ENCODE results near the gene TOB1. TPM values are rescaled to one million over a fixed set of nuclear protein-coding genes. Genes with fewer than 3 reads are reported as not detected.

The TOB1 gene
- total and polyA plus RNA-seq, 2 of the 4 experiments (the other 2 are of a cell fraction) = 4.3 to 9.0 TPM

- Histone ChIP-seq H3K18ac (ENCODE audit: low read depth, low read length) (no peak overlapping the region), H3K36me3 (ENCODE audit: control insufficient read depth, insufficient read depth, low read length) (no peaks in the 10 kb centered on the region), H3K23ac (ENCODE audit: low read depth, low read length) (no peak overlapping the region), H4K5ac (ENCODE audit: low read depth, low read length) (no peak overlapping the region), H2BK20ac (ENCODE audit: low read depth, low read length) (no peak overlapping the region), H3K14ac (replicated peaks; ENCODE audit: low read depth, low read length) (no peak overlapping the region), H2BK120ac (ENCODE audit: low read depth, low read length) (no peak overlapping the region), H3K79me1 (ENCODE audit: low read depth in 1 of 2, low read length in 2 of 2) (no peaks in the 10 kb centered on the region), H3K4me1 (ENCODE audit: control insufficient read depth, insufficient read depth, low read length) (no peaks in the 10 kb centered on the region), H2AK9ac (replicated peaks; ENCODE audit: low read depth, low read length, poor library complexity) (no peak overlapping the region), H3K27me3 (ENCODE audit: control insufficient read depth, insufficient read depth, low read length) (peaks cover 19% of the 10 kb centered on the region), H4K91ac (ENCODE audit: insufficient read depth, low read depth, low read length) (no peak overlapping the region), H2BK5ac (ENCODE audit: low read depth, low read length, poor library complexity, severe bottlenecking) (no peak overlapping the region), H3K9me3 (ENCODE audit: control insufficient read depth, insufficient read depth, low read length) (no peaks in the 10 kb centered on the region), H4K20me1 (ENCODE audit: insufficient read depth, low read length) (no peaks in the 10 kb centered on the region), H2AK5ac (ENCODE audit: low read depth, low read length) (no peak overlapping the region), H4K8ac (ENCODE audit: low read depth in 2 of 2, low read length in 2 of 2) (no peak overlapping the region), H3K9me1 (ENCODE audit: insufficient read depth, low read length) (no peaks in the 10 kb centered on the region), H3K56ac (ENCODE audit: extremely low read depth, insufficient read depth, low read length) (no peak overlapping the region), H3K4me3 (ENCODE audit: insufficient read depth, low read depth, low read length) (no peak overlapping the region), H3K4ac (ENCODE audit: low read depth, low read length) (no peak overlapping the region), H3K27ac (ENCODE audit: insufficient read depth, low read length) (no peak overlapping the region), H2AFZ (replicated peaks; ENCODE audit: low read length, poor library complexity) (no peak overlapping the region), H3K4me2 (ENCODE audit: low read depth, low read length) (no peak overlapping the region), H3K9ac (ENCODE audit: low read depth, low read length) (no peak overlapping the region), H2BK15ac (ENCODE audit: low read depth, low read length) (no peak overlapping the region)
- POLR2A ChIA-PET (ENCODE audit: unreplicated experiment) = no interaction called here
- BruUV-seq (replicated peaks) = no TSS peak
- no peak for DNase-seq
- no peak for ATAC-seq (ENCODE audit: low read depth)
- dilution Hi-C loops (cut with HindIII; ENCODE audit: low sequenced_read_pairs, unreplicated experiment) (no loop called here), intact Hi-C loops (cut with micrococcal nuclease) (no loop called here), in situ Hi-C loops (cut with MboI; ENCODE audit: low sequenced_read_pairs) (no loop called here)
- no CpG with 5 or more reads among the region's 6 CpGs for WGBS, 2 experiments (ENCODE audit: extremely low coverage in 2 of 2, insufficient read length in 1 of 2)
- CTCF ChIA-PET = interaction anchor here (0.8 kb wide), 1 partner anchor 11 kb away, joined by 4 read pairs; no protein-coding TSS in a partner anchor
- TF ChIP-seq CEBPB (IDR thresholded peaks at IDR 0.05; ENCODE audit: low read depth, low read length) (no peak), MAZ (IDR thresholded peaks at IDR 0.05; ENCODE audit: borderline replicate concordance, low read depth, low read length) (no peak), CHD1 (IDR thresholded peaks at IDR 0.05; ENCODE audit: low read depth, low read length) (no peak), RAD21 (IDR thresholded peaks at IDR 0.05; ENCODE audit: low read length) (no peak), BHLHE40 (IDR thresholded peaks at IDR 0.05; ENCODE audit: low read depth, low read length) (no peak), SMC3 (IDR thresholded peaks at IDR 0.05; ENCODE audit: low read depth, low read length) (no peak), ELK1 (IDR thresholded peaks at IDR 0.05; ENCODE audit: borderline replicate concordance, low read depth, low read length) (no peak), POLR2A (IDR thresholded peaks at IDR 0.05; ENCODE audit: low read depth, low read length) (no peak), RCOR1 (IDR thresholded peaks at IDR 0.05; ENCODE audit: insufficient replicate concordance, low read length) (no peak), NFE2L2 (IDR thresholded peaks at IDR 0.05; ENCODE audit: low read depth, low read length) (no peak), RFX5 (IDR thresholded peaks at IDR 0.05; ENCODE audit: low read depth, low read length) (no peak), MXI1 (IDR thresholded peaks at IDR 0.05; ENCODE audit: borderline replicate concordance, low read depth, low read length) (no peak)
- TF ChIP-seq, protein P1, sequence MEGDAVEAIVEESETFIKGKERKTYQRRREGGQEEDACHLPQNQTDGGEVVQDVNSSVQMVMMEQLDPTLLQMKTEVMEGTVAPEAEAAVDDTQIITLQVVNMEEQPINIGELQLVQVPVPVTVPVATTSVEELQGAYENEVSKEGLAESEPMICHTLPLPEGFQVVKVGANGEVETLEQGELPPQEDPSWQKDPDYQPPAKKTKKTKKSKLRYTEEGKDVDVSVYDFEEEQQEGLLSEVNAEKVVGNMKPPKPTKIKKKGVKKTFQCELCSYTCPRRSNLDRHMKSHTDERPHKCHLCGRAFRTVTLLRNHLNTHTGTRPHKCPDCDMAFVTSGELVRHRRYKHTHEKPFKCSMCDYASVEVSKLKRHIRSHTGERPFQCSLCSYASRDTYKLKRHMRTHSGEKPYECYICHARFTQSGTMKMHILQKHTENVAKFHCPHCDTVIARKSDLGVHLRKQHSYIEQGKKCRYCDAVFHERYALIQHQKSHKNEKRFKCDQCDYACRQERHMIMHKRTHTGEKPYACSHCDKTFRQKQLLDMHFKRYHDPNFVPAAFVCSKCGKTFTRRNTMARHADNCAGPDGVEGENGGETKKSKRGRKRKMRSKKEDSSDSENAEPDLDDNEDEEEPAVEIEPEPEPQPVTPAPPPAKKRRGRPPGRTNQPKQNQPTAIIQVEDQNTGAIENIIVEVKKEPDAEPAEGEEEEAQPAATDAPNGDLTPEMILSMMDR (conservative IDR thresholded peaks at IDR 0.05; ENCODE audit: low read depth, low read length) = no peak
Observed at GRCh38 chr17:50911450-50911849, 45.3 kb upstream of the TOB1 start.
